ENCODE data around the gene TICRR.

Gene TICRR

GRCh38 chr15:89586651-89587050, 11.4 kb downstream of the TICRR start:
- H3K4me3 ChIP-seq (ENCODE audit: low read depth, low read length) = no peak overlapping the region
- no peak for TF ChIP-seq CTCF (IDR thresholded peaks at IDR 0.05; ENCODE audit: borderline replicate concordance, insufficient read depth, low read depth, low read length)

GRCh38 chr15:89587955-89588354, 12.7 kb downstream of the TICRR start:
- no peak for TF ChIP-seq CTCF (IDR thresholded peaks at IDR 0.05; ENCODE audit: borderline replicate concordance, insufficient read depth, low read depth, low read length)
- no peak overlapping the region for H3K4me3 ChIP-seq (ENCODE audit: low read depth, low read length)

- TF ChIP-seq CTCF (IDR thresholded peaks at IDR 0.05; ENCODE audit: borderline replicate concordance, insufficient read depth, low read depth, low read length) = no peak
- H3K4me3 ChIP-seq (ENCODE audit: low read depth, low read length) = no peak overlapping the region
These were observed 16.6 kb downstream of the TICRR start for GRCh38 chr15:89591834-89592233.

GRCh38 chr15:89593018-89593417, 17.7 kb downstream of the TICRR start:
- TF ChIP-seq CTCF (IDR thresholded peaks at IDR 0.05; ENCODE audit: borderline replicate concordance, insufficient read depth, low read depth, low read length) = no peak

GRCh38 chr15:89599021-89599420, 23.8 kb downstream of the TICRR start:
- H3K4me3 ChIP-seq (ENCODE audit: low read depth, low read length) = no peak overlapping the region
- TF ChIP-seq CTCF (IDR thresholded peaks at IDR 0.05; ENCODE audit: borderline replicate concordance, insufficient read depth, low read depth, low read length) = no peak

More at GRCh38 chr15:89593018-89593417, 17.7 kb downstream of the TICRR start:
- H3K4me3 ChIP-seq (ENCODE audit: low read depth, low read length) = no peak overlapping the region

GRCh38 chr15:89611317-89611716, 36.0 kb downstream of the TICRR start:
- no peak overlapping the region for H3K4me3 ChIP-seq (ENCODE audit: low read depth, low read length)
- TF ChIP-seq CTCF (IDR thresholded peaks at IDR 0.05; ENCODE audit: borderline replicate concordance, insufficient read depth, low read depth, low read length) = no peak

GRCh38 chr15:89613031-89613430, 37.8 kb downstream of the TICRR start:
- no peak for TF ChIP-seq CTCF (IDR thresholded peaks at IDR 0.05; ENCODE audit: borderline replicate concordance, insufficient read depth, low read depth, low read length)
- H3K4me3 ChIP-seq (ENCODE audit: low read depth, low read length) = no peak overlapping the region

Measured in GM12875 (cell line).